ENCODE results near the gene AQP4.

GRCh38 chr18:26869640-26870039 lies 4.1 kb upstream of the AQP4 start:
- TF ChIP-seq CTCF (IDR thresholded peaks at IDR 0.05; ENCODE audit: low read depth, low read length): no peak
- no peak for TF ChIP-seq EZH2phosphoT487 (IDR thresholded peaks at IDR 0.05; ENCODE audit: low read depth)
